NCI-H1436 (cell line): ENCODE data around the gene SLC12A3.

Experiments used
- DNase-seq: peaks from one replicate; lab custom pipeline; 2025; lab: John Stamatoyannopoulos, UW

SLC12A3 gene

DNA sequence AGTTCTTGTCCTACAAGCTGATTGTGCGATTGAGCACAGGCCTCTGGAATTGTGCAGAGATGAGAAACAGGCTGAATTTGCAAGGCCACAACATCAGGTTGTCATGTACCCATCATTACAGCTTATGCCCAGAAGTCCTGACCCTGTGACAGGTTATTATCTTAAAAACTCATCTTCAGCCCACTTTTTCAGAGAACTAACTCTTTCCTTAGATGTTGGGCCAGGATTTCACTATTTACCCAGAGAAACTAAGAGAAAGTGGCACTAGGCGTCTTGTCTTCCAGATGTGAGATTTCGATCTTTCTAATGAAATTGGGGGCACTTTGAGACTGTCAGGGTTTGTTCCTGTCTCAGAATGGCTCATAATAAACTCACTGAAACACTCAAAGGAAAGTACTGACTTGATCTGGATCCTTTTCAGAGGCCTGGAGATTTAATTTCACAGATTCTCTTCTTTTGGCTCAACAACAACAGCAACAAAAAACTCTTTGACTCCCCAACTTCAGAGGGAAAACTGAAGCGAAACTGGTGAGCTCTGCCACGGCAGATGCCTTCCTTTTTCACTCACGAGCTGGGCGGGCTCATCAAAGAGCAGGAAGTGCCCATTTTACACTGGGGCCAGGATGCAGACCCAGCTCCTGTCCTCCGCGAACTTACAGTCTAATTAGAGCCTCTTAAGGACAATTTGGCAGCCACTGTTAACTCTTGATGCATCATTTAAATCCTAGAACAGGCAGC lies 17.7 kb upstream of the SLC12A3 start:
- no peak for DNase-seq

DNA sequence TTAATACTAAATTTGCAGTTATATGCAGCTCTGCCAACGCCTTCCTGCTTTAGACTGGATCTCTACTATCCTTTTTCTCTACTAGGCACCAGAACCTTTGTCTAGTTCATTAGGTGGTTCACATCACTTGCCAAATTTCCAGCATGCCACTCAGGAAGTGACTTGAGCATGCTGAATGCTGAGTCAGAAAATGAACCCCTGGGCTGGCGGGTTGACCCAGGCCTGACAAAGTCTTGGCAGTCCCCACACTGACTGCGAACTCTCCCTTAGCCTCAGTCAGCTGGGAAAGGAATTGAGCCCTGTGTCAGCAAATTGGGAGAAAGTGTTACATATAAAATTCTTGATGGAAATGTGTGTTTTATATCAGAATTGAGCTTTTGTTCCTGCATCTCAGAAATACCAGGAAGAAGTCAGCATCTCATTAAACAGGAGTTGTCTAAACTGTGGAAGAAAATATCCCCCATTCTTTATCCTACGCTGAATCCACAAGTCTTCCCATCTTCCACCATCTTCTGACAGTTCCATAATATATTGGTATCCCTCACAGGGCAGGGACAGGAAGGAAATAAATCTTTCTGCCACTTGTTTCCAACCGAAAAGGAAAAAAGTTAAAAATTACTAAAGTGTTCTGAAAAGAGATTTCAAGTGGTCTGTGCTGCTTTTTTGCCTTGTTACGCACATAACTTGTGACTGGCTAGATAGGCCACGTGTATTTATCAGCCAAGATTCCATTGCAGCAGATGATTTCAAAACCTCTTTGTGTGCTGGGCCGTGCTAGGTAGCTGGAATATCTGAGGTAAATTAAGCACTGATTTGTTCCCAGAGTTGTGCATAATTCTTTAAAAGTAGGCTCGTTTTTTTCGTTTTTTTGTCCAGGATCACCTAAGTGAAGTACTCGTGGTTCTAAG lies 16.7 kb upstream of the SLC12A3 start:
- DNase-seq, result no peak

DNA sequence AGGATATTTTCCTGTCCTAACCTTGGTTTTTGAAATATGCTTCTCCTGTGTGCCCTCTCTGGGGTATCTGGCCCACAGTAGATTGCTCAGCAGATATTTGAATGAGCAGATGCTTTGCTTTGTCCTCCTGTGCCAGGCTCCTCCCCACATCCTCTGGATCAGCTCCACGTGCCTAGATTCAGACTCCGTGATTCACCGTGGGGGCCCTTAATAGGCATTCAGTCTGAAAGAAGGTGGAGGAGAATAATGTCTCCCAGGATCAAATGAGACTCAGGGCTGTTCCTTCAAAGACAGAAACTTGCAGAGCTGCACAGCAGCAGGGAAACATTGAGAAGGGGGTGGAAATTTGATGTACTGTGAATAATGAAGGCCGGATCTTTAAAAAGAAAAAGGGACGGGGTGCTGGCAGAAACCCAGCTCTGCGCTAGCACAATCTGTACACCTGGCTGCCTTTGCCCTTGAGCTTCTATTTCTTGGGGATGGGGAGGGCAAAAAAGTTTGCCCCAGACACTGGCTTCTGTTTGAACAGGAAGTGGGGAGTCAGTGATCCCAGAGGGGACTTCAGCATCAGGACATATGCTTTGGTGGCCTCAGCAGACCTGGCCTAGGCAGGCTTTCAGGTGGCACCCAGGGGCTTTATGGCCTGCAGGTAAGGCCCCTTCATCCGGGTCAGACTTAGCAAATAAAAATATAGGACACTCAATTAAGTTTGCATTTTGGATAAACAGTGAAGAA lies 15.9 kb upstream of the SLC12A3 start:
- no peak for DNase-seq

DNA sequence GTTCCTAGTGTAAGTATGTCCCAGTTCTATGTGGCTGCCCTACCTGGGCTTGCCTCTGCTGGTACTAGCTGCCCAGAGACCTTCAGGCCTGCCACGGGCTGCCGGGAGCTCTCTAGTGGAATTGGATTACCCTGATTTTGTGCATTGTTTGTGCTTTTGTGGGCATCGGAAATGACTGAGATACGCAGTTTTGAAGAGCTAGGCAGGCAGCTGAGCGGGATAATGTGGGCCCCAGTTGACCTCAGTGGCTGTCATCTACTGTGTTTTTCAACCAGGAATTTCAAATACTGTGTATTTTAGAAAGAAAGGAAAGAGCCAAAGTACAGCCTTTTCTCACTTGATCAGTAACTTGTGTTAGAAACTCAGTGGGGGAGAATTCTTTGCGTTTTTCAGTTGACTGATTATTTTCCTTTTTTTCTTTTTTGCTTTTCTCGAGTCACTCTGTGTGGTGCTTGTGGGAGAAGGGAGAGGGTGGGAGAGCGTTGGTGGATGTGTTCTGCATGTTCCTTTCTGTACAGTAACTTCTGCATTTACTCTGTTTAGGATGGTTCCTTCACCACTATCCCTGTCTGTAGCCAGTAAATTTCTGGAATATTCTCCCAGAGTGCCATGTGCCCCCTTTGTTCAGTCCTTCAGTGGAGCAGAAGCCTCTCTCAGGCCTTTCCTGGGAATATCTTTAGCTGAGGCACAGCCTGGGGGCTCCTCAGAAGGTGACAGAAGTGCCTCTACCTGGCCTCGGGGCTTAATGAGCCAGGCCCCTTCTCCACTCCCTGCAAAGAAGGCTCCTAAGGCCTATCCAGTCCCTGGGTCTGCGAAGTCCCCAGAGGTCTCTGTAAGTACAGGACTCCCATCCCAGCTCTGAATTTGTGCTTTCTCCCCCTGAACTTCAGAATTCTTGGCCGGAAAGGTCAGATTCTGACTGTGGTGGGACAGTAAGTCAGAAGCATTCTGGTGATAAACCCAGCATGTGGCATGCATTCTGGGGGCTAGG lies 15.0 kb upstream of the SLC12A3 start:
- no peak for DNase-seq

DNA sequence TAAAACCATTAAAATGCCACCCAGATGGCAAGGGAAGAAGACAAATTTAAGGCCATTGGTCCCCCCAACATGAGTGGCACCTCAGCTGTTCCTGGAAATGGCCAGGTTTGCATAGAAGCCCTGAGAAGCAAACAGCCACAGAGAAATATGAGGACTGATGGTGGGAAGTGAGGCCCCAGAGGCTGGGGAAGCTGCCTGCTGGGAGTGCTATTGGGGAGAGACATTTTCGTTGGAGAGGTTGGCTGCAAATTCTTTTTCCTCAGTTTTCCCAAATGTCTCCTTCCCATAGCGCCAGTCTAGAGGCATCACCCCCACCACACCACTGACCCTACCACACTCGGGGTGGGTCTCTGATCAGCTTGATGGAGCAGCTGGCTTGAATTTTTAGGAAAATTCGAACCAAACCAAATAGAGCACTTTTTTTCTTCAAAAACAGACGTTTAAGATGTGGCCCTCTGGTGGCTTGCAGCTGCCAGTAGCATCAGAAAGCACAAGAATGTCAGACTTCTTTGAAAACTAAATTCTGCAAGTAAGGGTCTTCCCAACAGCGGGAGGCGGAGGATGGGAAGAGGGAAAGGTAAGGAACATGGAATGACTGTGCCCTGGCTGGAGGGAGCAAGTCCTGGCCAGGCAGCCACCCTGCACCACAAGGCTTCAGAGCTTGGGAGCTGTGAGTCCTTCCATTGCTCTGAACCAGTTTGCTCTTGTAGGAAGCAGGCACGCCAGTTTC lies 13.2 kb upstream of the SLC12A3 start:
- no peak for DNase-seq

DNA sequence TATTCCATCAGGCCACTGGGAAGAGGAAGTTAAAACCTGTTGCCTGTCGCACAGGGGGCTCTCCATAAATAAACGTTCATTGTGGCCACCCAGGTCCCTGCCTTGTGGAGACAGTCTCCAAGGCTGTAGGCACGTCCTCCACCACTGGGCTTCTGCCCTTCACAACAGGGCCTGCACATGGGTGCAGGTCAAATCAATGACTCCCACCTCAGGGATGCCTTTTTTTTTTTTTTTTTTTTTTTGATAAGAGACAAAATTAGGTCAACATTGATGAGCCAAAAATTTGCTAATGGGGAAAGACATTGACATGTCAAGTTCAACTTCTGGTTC lies 12.6 kb upstream of the SLC12A3 start:
- no peak for DNase-seq

DNA sequence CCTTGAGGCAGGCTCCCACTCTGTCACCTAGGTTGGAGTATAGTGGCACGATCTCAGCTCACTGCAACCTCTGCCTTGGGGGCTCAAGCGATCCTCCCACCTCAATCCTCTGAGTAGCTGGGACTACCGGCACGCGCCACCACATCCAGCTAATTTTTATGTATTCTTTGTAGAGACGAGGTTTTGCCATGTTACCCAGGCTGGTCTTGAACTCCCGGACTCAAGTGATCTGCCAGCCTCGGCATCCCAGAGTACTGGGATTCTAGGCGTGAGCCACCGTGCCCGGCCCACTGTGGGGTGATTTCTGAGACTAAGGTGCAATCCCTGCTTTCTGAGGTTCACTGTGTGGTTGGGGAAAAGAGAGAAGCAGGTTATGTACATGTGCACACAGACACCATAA lies 12.0 kb upstream of the SLC12A3 start:
- DNase-seq, result no peak

DNA sequence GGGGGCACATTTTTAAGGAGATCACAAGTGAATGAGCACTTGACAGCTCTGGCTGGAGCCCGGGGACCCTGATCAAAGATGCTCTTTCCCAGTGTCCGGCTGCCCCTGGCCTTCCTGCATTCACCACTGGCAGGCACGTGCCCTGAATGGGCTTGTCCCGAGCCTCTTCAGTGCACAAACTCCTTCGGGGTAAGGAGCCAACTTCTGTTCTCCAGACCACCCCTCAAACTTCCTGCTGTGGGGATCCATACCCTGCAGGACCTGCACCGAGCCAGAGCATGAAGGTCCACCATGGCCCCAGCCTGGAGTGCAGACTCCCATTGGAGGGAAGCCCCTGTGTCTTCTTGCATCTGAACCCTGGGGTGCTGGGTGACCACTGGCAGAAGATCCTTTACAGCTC lies 9.8 kb upstream of the SLC12A3 start:
- no peak for DNase-seq

DNA sequence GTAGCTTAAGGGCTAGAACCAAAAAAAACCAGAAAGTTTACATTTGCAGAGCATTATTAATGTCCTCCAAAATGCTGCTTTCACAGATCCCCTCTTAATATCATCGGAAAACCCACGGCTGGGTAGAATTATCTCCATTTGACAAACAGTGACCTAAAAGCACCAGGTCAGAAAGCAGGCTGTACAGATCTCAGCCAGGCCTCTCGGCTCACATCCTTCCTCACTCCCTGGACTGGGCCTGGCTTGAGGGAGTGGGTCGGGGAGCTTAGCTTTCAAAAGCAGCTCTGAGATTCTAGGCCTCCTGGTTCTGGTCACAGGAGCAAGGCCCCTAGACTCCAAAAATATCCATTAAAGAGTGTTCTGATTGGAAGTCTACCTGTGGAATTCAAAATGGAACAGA lies 9.1 kb upstream of the SLC12A3 start:
- DNase-seq, result no peak

DNA sequence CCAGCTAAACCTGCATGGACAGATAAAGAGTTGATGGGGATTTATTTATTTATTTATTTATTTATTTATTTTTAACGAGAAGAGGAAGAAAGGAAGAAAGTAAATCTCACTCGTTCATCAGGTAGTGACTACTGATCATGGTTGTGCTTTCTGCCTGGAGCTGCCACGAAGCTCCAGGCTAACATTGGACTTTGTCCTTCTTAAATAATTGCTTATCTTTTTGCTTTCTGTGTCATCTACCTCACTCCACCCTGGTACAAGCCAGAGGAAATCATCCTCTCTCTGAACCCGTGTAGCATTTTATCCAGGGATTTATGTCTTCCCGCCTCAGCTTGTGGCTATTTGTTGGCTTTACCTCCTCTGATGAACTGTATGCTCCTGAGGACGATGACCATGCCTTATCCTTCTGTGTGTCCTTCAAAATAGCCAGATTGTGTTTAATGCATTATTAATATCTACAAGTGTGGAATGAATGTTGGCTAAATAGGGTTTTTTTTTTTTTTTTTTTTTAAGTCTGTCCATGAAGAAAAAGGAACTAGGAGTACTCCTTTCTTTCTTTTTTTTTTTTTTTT lies 8.0 kb upstream of the SLC12A3 start:
- no peak for DNase-seq

DNA sequence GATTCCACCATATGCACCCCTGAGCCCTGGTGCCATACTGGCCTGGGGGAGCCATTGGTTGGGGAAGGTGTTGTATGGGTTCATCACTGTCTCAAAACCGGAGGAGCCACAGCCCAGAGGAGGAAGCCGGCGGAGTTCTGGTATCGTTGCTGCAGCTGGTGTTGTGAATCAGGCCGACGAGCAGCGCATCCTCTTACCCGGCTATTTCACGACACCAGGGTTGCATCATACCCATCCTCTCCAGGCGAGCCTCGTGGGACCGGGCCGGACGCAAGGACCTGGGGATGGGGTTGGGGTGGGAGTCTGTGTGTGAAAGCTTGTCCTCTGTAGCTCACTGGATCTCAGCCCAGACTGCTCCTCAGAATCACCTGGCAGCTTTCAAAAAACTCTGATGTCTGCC lies 6.6 kb upstream of the SLC12A3 start:
- DNase-seq, result no peak

DNA sequence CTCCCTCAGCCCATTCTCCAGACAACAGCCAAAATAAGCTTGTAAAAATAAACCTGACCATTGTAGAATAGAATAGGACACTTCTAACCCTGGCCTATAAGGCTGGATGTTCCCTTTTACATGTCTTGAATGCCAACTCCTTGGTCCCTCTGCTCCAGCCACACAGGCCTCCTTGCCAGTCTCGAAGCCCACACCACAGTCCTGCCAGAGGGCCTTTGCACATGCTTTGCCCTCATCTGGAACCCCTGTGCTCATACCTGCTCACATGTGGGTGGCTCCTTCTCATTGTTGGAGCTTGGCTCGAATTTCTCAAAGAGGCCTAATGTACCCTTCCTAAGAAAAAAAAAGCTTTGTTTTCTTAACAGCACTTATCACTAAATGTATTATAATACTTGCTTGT lies 5.4 kb upstream of the SLC12A3 start:
- DNase-seq, result no peak

DNA sequence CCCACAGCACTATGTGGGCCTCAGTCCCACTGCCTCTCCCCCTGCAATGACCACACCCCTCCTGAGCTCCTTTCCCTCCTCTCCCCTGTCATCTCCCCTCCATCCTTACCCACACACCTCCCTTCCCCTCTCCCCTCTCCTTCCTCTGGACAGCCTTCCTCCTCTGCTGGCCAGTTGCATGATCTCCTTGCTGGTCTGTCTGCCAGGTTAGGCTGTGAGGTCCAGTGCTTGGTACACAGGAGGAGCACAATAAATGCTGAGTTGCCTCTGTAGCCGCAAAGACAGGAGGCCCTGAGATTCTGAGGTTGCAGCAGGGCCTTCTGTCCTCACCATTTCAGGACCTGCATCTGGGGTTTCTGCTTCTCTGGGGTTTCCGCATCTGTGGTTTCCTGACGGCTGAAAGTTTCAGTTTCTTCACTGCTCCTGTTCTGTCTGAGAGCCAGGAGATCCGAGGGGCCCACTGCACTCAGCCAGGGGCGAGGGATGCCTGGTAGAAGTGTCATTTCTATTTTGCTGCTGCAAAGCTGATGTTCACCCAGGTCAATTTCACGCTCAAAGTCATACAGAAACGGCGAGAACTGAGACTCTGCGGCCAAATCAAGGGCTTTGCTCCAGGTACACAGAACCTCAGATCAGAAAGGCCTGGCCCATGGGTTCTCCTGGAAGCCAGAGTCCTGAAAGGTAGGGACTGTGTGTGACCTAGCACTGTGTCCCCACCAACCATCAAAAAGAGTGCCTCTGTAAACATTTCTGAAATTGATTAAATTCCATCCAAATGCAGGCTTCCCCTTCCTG lies 4.6 kb upstream of the SLC12A3 start:
- DNase-seq, result no peak

DNA sequence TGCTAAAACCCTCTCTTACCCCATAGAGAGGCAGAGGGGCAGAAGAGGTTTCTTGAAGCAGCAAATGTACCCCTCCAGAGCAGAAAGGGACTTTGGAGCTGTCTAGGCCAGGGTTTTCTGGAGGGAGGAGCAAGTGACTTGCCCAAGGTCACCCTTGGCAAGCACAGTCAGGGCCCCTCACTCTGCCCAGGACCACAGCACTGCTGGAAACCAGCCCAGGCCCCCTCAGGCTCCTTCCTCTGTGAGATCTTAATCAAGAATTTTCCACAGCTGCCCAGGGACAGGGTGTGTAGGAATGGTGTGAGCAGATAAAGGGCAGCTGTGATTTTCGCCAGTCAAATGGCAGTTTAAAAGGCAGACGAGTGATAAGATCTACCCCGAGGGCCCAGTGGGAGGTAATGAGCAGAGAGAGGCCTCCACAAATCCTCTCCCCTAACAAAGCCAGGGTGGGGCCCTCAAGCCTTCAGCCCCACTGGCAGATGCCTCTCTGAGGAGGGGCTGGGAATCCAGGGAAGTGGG lies 3.9 kb upstream of the SLC12A3 start:
- no peak for DNase-seq

DNA sequence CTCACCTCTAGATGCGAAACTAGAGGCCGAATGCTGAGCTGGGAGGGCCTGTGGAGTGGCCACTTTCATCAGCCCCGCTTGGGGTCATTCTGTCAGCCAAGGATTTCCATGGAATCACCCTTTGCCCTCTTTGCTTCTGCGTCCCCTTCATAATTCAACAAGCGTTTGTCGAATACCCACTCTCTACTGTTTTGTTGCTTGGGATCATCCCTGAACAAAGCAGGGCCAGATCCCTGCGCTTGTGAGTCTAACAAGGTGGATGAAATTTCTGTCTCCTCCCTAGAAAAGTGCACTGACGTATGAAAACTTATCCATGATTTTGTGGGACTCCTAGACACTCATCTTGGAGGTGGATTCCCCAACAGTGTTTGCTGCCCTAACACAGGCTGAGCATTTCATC lies 3.3 kb upstream of the SLC12A3 start:
- DNase-seq, result no peak

DNA sequence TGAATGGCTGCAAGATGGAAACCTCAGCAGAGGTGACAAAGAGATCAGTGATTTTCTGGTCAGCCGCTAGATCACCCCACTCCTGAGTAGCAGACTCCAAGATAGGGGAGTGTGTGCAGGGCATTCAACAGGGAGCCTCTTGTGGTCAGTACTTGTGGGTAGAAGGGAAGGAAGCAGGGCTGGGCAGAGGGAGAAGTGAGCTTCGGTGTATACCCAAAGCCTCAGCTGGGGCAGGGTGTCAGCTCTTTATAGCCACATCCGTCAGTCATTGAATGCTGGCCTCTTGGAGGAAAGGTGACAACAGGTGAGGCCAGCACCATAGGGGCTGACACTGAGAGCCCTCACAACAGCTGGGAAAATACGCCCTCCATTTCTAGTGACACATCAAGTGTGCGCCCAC lies 2.2 kb upstream of the SLC12A3 start:
- DNase-seq, result no peak

DNA sequence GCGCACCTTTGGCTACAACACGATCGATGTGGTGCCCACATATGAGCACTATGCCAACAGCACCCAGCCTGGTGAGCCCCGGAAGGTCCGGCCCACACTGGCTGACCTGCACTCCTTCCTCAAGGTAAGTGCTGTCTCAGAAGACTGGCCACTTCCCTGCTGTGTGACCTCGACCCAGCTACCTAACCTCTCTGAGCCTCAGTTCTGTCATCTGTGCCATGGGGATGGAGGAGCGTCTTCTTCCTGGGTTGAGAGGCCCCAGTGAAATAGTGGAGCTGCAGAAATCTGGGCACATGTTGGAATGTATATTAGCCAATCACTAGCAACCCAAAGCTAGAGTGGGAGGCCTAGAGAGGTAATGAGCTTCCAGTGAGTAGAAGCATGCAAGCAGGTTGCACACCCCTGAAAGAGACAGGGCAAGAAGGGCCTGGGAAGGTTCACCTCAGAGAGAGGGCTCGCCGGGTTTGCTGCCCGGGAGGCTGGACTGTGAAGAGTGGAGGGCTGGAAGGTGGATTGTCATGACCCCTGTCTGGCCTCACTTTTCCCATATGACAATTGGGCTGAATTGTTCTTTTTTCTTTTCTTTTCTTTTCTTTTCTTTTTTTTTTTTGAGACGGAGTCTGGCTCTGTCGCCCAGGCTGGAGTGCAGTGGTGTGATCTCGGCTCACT lies 521 bp downstream of the SLC12A3 start:
- DNase-seq, result no peak

DNA sequence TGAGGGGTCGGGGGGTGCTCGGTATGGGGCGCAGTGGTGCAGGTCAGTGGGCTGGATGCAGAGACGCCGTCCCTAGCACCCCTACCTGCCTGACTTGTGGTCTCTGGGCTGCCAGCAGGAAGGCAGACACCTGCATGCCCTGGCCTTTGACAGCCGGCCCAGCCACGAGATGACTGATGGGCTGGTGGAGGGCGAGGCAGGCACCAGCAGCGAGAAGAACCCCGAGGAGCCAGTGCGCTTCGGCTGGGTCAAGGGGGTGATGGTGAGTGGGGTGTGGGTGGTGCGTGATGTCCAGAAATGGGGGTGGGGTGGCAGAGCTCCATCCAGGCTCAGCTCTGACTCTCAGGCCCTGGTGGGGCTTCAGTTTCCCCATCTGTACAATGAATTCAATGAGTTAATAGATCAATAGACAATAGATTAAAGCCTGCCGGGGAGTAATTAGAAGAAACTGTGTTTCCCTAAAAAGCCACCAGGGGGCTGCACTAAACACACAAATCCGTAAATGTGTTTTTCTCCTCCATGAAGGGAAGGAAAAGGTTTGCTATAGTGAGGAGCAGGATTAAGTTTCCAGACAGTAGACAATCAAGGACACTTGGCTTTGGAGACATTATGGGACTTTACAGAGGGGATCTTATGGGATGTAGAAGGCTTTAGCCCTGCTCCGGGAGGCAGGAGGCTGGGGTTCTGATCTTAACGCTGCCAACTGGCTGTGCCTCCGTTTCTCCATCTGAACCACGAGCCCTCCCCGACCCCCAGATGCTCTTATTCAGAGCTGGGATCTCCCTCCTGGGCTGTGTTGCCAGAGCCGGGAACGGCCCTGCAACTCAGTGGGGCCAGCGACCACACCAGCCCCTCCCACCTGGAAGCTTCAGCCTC lies 2.2 kb downstream of the SLC12A3 start:
- DNase-seq, result peak; percentile 47
